GM21717 (cell line): ENCODE data around the gene LSM14B.

Experiments
- ATAC-seq: cut with Tn5 transposase; IDR thresholded peaks from one replicate; pipeline ENCODE4 v1.9.1; 2021; ENCODE audit warnings: mild to moderate bottlenecking, moderate library complexity; ENCODE audit not compliant: unreplicated experiment

The LSM14B gene

GRCh38 chr20:62160876-62161275 lies 38.6 kb downstream of the LSM14B start:
- no peak for ATAC-seq

GRCh38 chr20:62161347-62161746 lies 39.1 kb downstream of the LSM14B start:
- ATAC-seq, result no peak

GRCh38 chr20:62162765-62163484 lies 40.6 kb downstream of the LSM14B start:
- ATAC-seq, result no peak

- no peak for ATAC-seq
Observed at GRCh38 chr20:62163485-62163865, 41.2 kb downstream of the LSM14B start.

GRCh38 chr20:62163986-62164762 lies 41.9 kb downstream of the LSM14B start:
- no peak for ATAC-seq

GRCh38 chr20:62164879-62165761 lies 42.8 kb downstream of the LSM14B start:
- ATAC-seq, result no peak

GRCh38 chr20:62165762-62166399 lies 43.6 kb downstream of the LSM14B start:
- ATAC-seq, result no peak

GRCh38 chr20:62167474-62167873 lies 45.2 kb downstream of the LSM14B start:
- no peak for ATAC-seq

GRCh38 chr20:62168061-62168460 lies 45.8 kb downstream of the LSM14B start:
- no peak for ATAC-seq

GRCh38 chr20:62168890-62169435 lies 46.7 kb downstream of the LSM14B start:
- ATAC-seq, result no peak

- ATAC-seq, result no peak
Observed at GRCh38 chr20:62170536-62170935, 48.3 kb downstream of the LSM14B start.

- no peak for ATAC-seq
Observed at GRCh38 chr20:62171245-62171644, 49.0 kb downstream of the LSM14B start.

GRCh38 chr20:62172666-62173065 lies 50.4 kb downstream of the LSM14B start:
- ATAC-seq, result no peak

- ATAC-seq, result no peak
Observed at GRCh38 chr20:62174021-62174804, 51.9 kb downstream of the LSM14B start.

GRCh38 chr20:62174870-62175624 lies 52.8 kb downstream of the LSM14B start:
- no peak for ATAC-seq

GRCh38 chr20:62175711-62176110 lies 53.4 kb downstream of the LSM14B start:
- no peak for ATAC-seq

- no peak for ATAC-seq
Observed at GRCh38 chr20:62176866-62177265, 54.6 kb downstream of the LSM14B start.

- ATAC-seq, result no peak
Observed at GRCh38 chr20:62177307-62177706, 55.0 kb downstream of the LSM14B start.
